ENCODE data around the gene CDH4.

The CDH4 gene

GRCh38 chr20:61926796-61927192 lies 674.7 kb downstream of the CDH4 start:
- no peaks in the 10 kb centered on the region for H3K36me3 ChIP-seq
- no peak overlapping the region for H3K27ac ChIP-seq
- TF ChIP-seq CTCF (IDR thresholded peaks at IDR 0.05) = no peak
- no peak overlapping the region for H3K4me3 ChIP-seq (ENCODE audit: low read depth in 1 of 2, low read length in 1 of 2)
- H3K9me3 ChIP-seq = no peaks in the 10 kb centered on the region
- no peaks in the 10 kb centered on the region for H3K27me3 ChIP-seq
- H3K4me1 ChIP-seq (ENCODE audit: control insufficient read depth in 1 of 2, insufficient read depth in 1 of 2, low read depth in 1 of 2, low read length in 1 of 2) = no peaks in the 10 kb centered on the region

- H3K27me3 ChIP-seq = no peaks in the 10 kb centered on the region
- no peaks in the 10 kb centered on the region for H3K4me1 ChIP-seq (ENCODE audit: control insufficient read depth in 1 of 2, insufficient read depth in 1 of 2, low read depth in 1 of 2, low read length in 1 of 2)
- H3K9me3 ChIP-seq = no peaks in the 10 kb centered on the region
- no peak overlapping the region for H3K4me3 ChIP-seq (ENCODE audit: low read depth in 1 of 2, low read length in 1 of 2)
- no peak for TF ChIP-seq CTCF (IDR thresholded peaks at IDR 0.05)
- H3K36me3 ChIP-seq = no peaks in the 10 kb centered on the region
- no peak overlapping the region for H3K27ac ChIP-seq
Measured at GRCh38 chr20:61927193-61927825, 675.2 kb downstream of the CDH4 start.

- Histone ChIP-seq H3K27ac (no peak overlapping the region), H3K9me3 (no peaks in the 10 kb centered on the region), H3K27me3 (no peaks in the 10 kb centered on the region), H3K4me3 (ENCODE audit: low read depth in 1 of 2, low read length in 1 of 2) (no peak overlapping the region), H3K36me3 (no peaks in the 10 kb centered on the region), H3K4me1 (ENCODE audit: control insufficient read depth in 1 of 2, insufficient read depth in 1 of 2, low read depth in 1 of 2, low read length in 1 of 2) (no peaks in the 10 kb centered on the region)
- no peak for TF ChIP-seq CTCF (IDR thresholded peaks at IDR 0.05)
Measured at GRCh38 chr20:61927826-61928541, 675.9 kb downstream of the CDH4 start.

GRCh38 chr20:61929561-61929960 lies 677.5 kb downstream of the CDH4 start:
- no peaks in the 10 kb centered on the region for H3K9me3 ChIP-seq
- H3K4me1 ChIP-seq (ENCODE audit: control insufficient read depth in 1 of 2, insufficient read depth in 1 of 2, low read depth in 1 of 2, low read length in 1 of 2) = no peaks in the 10 kb centered on the region
- no peaks in the 10 kb centered on the region for H3K27me3 ChIP-seq
- H3K4me3 ChIP-seq (ENCODE audit: low read depth in 1 of 2, low read length in 1 of 2) = no peak overlapping the region
- H3K27ac ChIP-seq = no peak overlapping the region
- H3K36me3 ChIP-seq = no peaks in the 10 kb centered on the region
- no peak for TF ChIP-seq CTCF (IDR thresholded peaks at IDR 0.05)

- TF ChIP-seq CTCF (IDR thresholded peaks at IDR 0.05) = no peak
- Histone ChIP-seq H3K36me3 (no peaks in the 10 kb centered on the region), H3K9me3 (no peaks in the 10 kb centered on the region), H3K27me3 (no peaks in the 10 kb centered on the region), H3K4me3 (ENCODE audit: low read depth in 1 of 2, low read length in 1 of 2) (no peak overlapping the region), H3K27ac (no peak overlapping the region), H3K4me1 (ENCODE audit: control insufficient read depth in 1 of 2, insufficient read depth in 1 of 2, low read depth in 1 of 2, low read length in 1 of 2) (no peaks in the 10 kb centered on the region)
Measured at GRCh38 chr20:61929971-61930666, 678.1 kb downstream of the CDH4 start.
